Right lobe of liver (tissue), 4 donors: ENCODE data around the gene GYG2.
"Not testable (repeated sequence)": the region's sequence is repeated elsewhere in the genome, so short reads cannot be mapped to it uniquely, and the experiment has no call there.

Experiments used
- POLR2A ChIP-seq: fragments of 450-650 bp; IDR thresholded peaks from one replicate; pipeline ENCODE4 v1.6.1; 2017; ENCODE audit warnings: antibody characterized with exemption, mild to moderate bottlenecking
- TF ChIP-seq, protein P1 (sequence below), 4 donors: fragments of 200-600 bp in 3 of 4; fragments of 450-650 bp in 1 of 4; IDR thresholded peaks; one replicate each; pipeline versions ENCODE4 v1.5.1 to v1.8.0; 2016 to 2022; ENCODE audit warnings: antibody characterized with exemption in 4 of 4, mild to moderate bottlenecking in 2 of 4
- donor health status: DM: no; HTN: no; CAD: no.
- donor health status: DM: no; HTN: no; CAD: no.
- donor health status: DM: no; HTN: yes; CAD: no.

GRCh38 chrX:2926255-2926654, 97.5 kb downstream of the GYG2 start:
- TF ChIP-seq, protein P1, sequence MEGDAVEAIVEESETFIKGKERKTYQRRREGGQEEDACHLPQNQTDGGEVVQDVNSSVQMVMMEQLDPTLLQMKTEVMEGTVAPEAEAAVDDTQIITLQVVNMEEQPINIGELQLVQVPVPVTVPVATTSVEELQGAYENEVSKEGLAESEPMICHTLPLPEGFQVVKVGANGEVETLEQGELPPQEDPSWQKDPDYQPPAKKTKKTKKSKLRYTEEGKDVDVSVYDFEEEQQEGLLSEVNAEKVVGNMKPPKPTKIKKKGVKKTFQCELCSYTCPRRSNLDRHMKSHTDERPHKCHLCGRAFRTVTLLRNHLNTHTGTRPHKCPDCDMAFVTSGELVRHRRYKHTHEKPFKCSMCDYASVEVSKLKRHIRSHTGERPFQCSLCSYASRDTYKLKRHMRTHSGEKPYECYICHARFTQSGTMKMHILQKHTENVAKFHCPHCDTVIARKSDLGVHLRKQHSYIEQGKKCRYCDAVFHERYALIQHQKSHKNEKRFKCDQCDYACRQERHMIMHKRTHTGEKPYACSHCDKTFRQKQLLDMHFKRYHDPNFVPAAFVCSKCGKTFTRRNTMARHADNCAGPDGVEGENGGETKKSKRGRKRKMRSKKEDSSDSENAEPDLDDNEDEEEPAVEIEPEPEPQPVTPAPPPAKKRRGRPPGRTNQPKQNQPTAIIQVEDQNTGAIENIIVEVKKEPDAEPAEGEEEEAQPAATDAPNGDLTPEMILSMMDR (IDR thresholded peaks at IDR 0.05), result not testable (repeated sequence)
- not testable (repeated sequence) for TF ChIP-seq POLR2A
